MM.1S (cell line): ENCODE data around the gene PHC1.
A peak's percentile ranks its signal among the peaks of the same experiment; 100 is the strongest.

Source experiments
- DNase-seq: peaks from one replicate; pipeline ENCODE4 v3.0.0-alpha.2; 2015
- H2AFZ ChIP-seq: fragments of 300-600 bp; sonication (generic); 2 replicates; pipeline ENCODE4 v1.6.0; 2016; ENCODE audit warnings: antibody characterized with exemption, low read length
- H3F3A ChIP-seq: fragments of 300-600 bp; sonication (generic); 2 replicates; pipeline ENCODE4 v1.6.1; 2016; ENCODE audit warnings: mild to moderate bottlenecking, antibody characterized with exemption, low read length, moderate library complexity, mixed read lengths; ENCODE audit not compliant: insufficient read depth
- H3K27ac ChIP-seq: fragments of 300-600 bp; sonication (generic); 2 replicates; pipeline ENCODE4 v1.5.1; 2016; ENCODE audit warnings: mild to moderate bottlenecking, low read length
- H3K27me3 ChIP-seq: fragments of 300-600 bp; sonication (generic); replicated peaks from 2 replicates; pipeline ENCODE4 v1.6.0; 2016; ENCODE audit warnings: low read length; ENCODE audit not compliant: insufficient read depth
- H3K36me3 ChIP-seq: fragments of 300-600 bp; sonication (generic); replicated peaks from 2 replicates; pipeline ENCODE4 v1.6.1; 2016; ENCODE audit warnings: mild to moderate bottlenecking, low read length, mixed read lengths; ENCODE audit not compliant: insufficient read depth
- H3K4me1 ChIP-seq: fragments of 300-600 bp; sonication (generic); 2 replicates; pipeline ENCODE4 v1.6.1; 2016; ENCODE audit warnings: low read length, mixed read lengths
- H3K4me2 ChIP-seq: fragments of 300-600 bp; sonication (generic); 2 replicates; pipeline ENCODE4 v1.6.0; 2016; ENCODE audit warnings: low read depth, low read length
- H3K4me3 ChIP-seq: fragments of 300-600 bp; sonication (generic); 2 replicates; pipeline ENCODE4 v1.5.1; 2016; ENCODE audit warnings: low read length, mixed read lengths
- H3K79me2 ChIP-seq: fragments of 300-600 bp; sonication (generic); 2 replicates; pipeline ENCODE4 v1.6.1; 2016; ENCODE audit warnings: mixed run types, low read length, mixed read lengths
- H3K9ac ChIP-seq: fragments of 300-600 bp; sonication (generic); 2 replicates; pipeline ENCODE4 v1.6.1; 2016; ENCODE audit warnings: low read length, mixed read lengths
- H3K9me2 ChIP-seq: fragments of 300-600 bp; sonication (generic); replicated peaks from 2 replicates; pipeline ENCODE4 v1.6.1; 2016; ENCODE audit warnings: mild to moderate bottlenecking, low read length, mixed read lengths; ENCODE audit not compliant: insufficient read depth
- H3K9me3 ChIP-seq: fragments of 300-600 bp; sonication (generic); replicated peaks from 2 replicates; pipeline ENCODE4 v1.6.1; 2016; ENCODE audit warnings: mild to moderate bottlenecking, low read length, mixed read lengths; ENCODE audit not compliant: insufficient read depth
- H4K20me1 ChIP-seq: fragments of 300-600 bp; sonication (generic); 2 replicates; pipeline ENCODE4 v1.6.1; 2016; ENCODE audit warnings: mild to moderate bottlenecking, low read length, moderate library complexity, mixed read lengths; ENCODE audit not compliant: insufficient read depth
- EZH2 ChIP-seq: fragments of 300-600 bp; sonication (generic); optimal IDR thresholded peaks from 2 replicates; pipeline ENCODE3; 2017; ENCODE audit warnings: low read depth, mild to moderate bottlenecking, antibody characterized with exemption, low read length, mixed read lengths
- EZH2phosphoT487 ChIP-seq: fragments of 300-600 bp; sonication (generic); IDR thresholded peaks from 2 replicates; pipeline ENCODE4 v1.6.1; 2018; ENCODE audit warnings: antibody characterized with exemption, low read length
- TF ChIP-seq, protein P1 (sequence below): fragments of 300-600 bp; sonication (generic); IDR thresholded peaks from 2 replicates; pipeline ENCODE4 v1.5.1; 2016; ENCODE audit warnings: antibody characterized with exemption, low read length, mixed read lengths

The PHC1 gene

GRCh38 chr12:8909752-8910151 lies 4.6 kb upstream of the PHC1 start:
- Histone ChIP-seq H3F3A (peaks cover 3% of the 10 kb centered on the region; the same call in 1 of the 2 replicates), H3K27ac (no peak overlapping the region), H4K20me1 (no peaks in the 10 kb centered on the region), H3K9me2 (no peaks in the 10 kb centered on the region), H3K4me1 (0 out of 2 replicates have a peak, but pooled peaks cover 6% of the 10 kb centered on the region), H2AFZ (no peak overlapping the region), H3K36me3 (no peaks in the 10 kb centered on the region), H3K79me2 (no peaks in the 10 kb centered on the region), H3K27me3 (no peaks in the 10 kb centered on the region), H3K4me2 (no peak overlapping the region), H3K4me3 (no peak overlapping the region), H3K9me3 (no peaks in the 10 kb centered on the region), H3K9ac (no peak overlapping the region)
- TF ChIP-seq EZH2phosphoT487, result no peak
- TF ChIP-seq, protein P1, sequence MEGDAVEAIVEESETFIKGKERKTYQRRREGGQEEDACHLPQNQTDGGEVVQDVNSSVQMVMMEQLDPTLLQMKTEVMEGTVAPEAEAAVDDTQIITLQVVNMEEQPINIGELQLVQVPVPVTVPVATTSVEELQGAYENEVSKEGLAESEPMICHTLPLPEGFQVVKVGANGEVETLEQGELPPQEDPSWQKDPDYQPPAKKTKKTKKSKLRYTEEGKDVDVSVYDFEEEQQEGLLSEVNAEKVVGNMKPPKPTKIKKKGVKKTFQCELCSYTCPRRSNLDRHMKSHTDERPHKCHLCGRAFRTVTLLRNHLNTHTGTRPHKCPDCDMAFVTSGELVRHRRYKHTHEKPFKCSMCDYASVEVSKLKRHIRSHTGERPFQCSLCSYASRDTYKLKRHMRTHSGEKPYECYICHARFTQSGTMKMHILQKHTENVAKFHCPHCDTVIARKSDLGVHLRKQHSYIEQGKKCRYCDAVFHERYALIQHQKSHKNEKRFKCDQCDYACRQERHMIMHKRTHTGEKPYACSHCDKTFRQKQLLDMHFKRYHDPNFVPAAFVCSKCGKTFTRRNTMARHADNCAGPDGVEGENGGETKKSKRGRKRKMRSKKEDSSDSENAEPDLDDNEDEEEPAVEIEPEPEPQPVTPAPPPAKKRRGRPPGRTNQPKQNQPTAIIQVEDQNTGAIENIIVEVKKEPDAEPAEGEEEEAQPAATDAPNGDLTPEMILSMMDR, result no peak
- no peak for TF ChIP-seq EZH2
- DNase-seq, result no peak

DNA sequence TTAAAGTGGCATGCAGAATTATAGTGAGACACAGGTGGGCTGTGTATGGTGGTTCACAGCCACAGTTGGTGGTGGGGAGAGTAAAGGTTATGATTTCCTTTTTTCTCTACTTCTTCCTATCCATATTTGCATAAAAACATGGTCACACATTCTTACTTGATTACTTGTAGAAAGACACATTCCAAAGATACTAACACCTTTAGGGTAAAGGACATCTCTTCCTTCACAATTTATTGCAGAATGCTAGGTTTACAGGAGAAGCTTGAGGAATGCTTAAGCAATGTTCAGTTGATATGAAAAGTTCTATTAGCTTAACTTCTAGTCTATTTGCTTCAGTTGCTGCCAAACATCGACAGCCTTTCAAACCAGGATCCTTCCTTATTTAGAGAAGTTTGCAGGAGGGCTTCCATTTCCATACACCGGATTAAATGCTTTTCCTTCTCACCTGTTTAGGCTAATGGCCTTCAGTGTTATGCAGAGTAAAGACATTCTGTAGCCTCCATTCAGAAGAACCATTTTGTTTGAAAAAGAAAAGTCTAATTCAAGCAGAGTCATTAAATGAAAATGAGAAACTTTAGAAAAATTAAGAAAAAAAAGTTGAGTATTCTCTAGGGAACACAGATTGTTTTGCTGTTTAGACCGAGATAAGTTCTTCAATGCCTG lies 2.6 kb upstream of the PHC1 start:
- peaks cover 3% of the 10 kb centered on the region; the same call in 1 of the 2 replicates for H3F3A ChIP-seq
- no peak overlapping the region for H3K27ac ChIP-seq
- TF ChIP-seq EZH2phosphoT487, result no peak
- TF ChIP-seq, protein P1, result no peak
- no peak for TF ChIP-seq EZH2
- no peaks in the 10 kb centered on the region for H3K36me3 ChIP-seq
- no peaks in the 10 kb centered on the region for H3K9me2 ChIP-seq
- H3K4me3 ChIP-seq, result no peak overlapping the region
- H3K9me3 ChIP-seq, result no peaks in the 10 kb centered on the region
- H4K20me1 ChIP-seq, result no peaks in the 10 kb centered on the region
- peaks cover 11% of the 10 kb centered on the region for H3K4me1 ChIP-seq
- DNase-seq, result no peak
- no peaks in the 10 kb centered on the region for H3K27me3 ChIP-seq
- no peak overlapping the region for H3K9ac ChIP-seq
- no peak overlapping the region for H3K4me2 ChIP-seq
- no peak overlapping the region for H2AFZ ChIP-seq
- no peaks in the 10 kb centered on the region for H3K79me2 ChIP-seq

DNA sequence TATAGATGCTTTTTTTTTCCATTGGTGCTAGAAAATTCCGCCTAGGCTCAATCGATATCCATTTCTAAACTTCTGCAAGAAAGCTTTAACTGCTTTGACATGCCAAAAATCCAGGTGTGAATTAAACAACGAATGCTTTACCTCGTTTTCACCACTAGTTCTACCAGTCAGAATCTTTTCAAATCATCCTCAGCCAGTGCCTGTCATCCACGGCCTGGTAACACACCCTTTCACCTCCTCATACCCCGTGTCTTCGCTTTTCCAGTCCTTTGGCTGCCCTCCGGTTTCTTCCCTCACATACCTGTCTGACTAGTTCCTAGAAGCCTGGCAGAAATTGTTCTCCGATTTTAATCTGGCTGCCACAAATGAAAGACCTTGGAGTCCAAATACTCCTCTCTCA lies 1.4 kb upstream of the PHC1 start:
- DNase-seq, result no peak
- peaks cover 11% of the 10 kb centered on the region for H3K4me1 ChIP-seq
- peaks cover 3% of the 10 kb centered on the region; the same call in 1 of the 2 replicates for H3F3A ChIP-seq
- H4K20me1 ChIP-seq, result no peaks in the 10 kb centered on the region
- H3K9me3 ChIP-seq, result no peaks in the 10 kb centered on the region
- no peak for TF ChIP-seq EZH2
- TF ChIP-seq, protein P1, result peak; percentile 14; the same call in 1 of the 2 replicates
- no peak for TF ChIP-seq EZH2phosphoT487
- H3K79me2 ChIP-seq, result no peaks in the 10 kb centered on the region
- H3K9ac ChIP-seq, result no peak overlapping the region
- H3K27ac ChIP-seq, result no peak overlapping the region
- H2AFZ ChIP-seq, result no peak overlapping the region
- H3K36me3 ChIP-seq, result no peaks in the 10 kb centered on the region
- H3K4me3 ChIP-seq, result no peak overlapping the region
- no peak overlapping the region for H3K4me2 ChIP-seq
- no peaks in the 10 kb centered on the region for H3K9me2 ChIP-seq
- H3K27me3 ChIP-seq, result no peaks in the 10 kb centered on the region
